Caco-2 (cell line): Measurements from ENCODE around the gene TBC1D8. TPM values are rescaled to one million over a fixed set of nuclear protein-coding genes. Genes with fewer than 3 reads are reported as not detected.
"Not testable (repeated sequence)": the region's sequence is repeated elsewhere in the genome, so short reads cannot be mapped to it uniquely, and the experiment has no call there.

Source experiments
- BruUV-seq: library from RNA; stranded (reverse); fragments of 400-500 nt; replicated peaks from 2 replicates; lab custom pipeline; 2021; lab: Mats Ljungman, UMichigan
- CTCF ChIA-PET: fragments of 300-600 bp; sonication (Branson Sonifier 250); formaldehyde crosslinking; loops from one replicate; lab custom pipeline; 2022; ENCODE audit warnings: antibody characterized with exemption; lab: Charles Lee
- POLR2A ChIA-PET: fragments of 300-600 bp; sonication (Branson Sonifier 250); formaldehyde crosslinking; loops from one replicate; lab custom pipeline; 2022; ENCODE audit warnings: antibody characterized with exemption; lab: Charles Lee
- DNase-seq, 2 experiments: peaks; one replicate each; pipeline versions ENCODE4 v3.0.0 to v3.0.0-alpha.2; 2020 to 2022
- H3K27me3 ChIP-seq: replicated peaks from 2 replicates; pipeline ENCODE4 v1.6.0; 2011; ENCODE audit warnings: low read length; ENCODE audit not compliant: control insufficient read depth, insufficient read depth
- H3K36me3 ChIP-seq: 2 replicates; pipeline ENCODE4 v1.5.1; 2011; ENCODE audit warnings: low read length; ENCODE audit not compliant: control insufficient read depth, insufficient read depth
- H3K4me1 ChIP-seq: fragments of 250-450 bp; sonication (Bioruptor Pico); 2 replicates; pipeline ENCODE4 v1.5.1; 2020; ENCODE audit warnings: mild to moderate bottlenecking
- H3K4me3 ChIP-seq: 2 replicates; pipeline ENCODE4 v1.5.1; 2011; ENCODE audit warnings: low read depth, mild to moderate bottlenecking, control low read depth, low read length
- H3K9me3 ChIP-seq: fragments of 250-450 bp; sonication (Bioruptor Pico); 2 replicates; pipeline ENCODE4 v1.5.1; 2020; ENCODE audit warnings: mild to moderate bottlenecking, moderate library complexity
- H3K27ac Mint-ChIP-seq: one replicate; pipeline ENCODE4 v1.8.0; 2022; ENCODE audit warnings: mixed read lengths; ENCODE audit not compliant: unreplicated experiment
- H3K27me3 Mint-ChIP-seq: one replicate; pipeline ENCODE4 v1.8.0; 2022; ENCODE audit warnings: mixed read lengths; ENCODE audit not compliant: insufficient read depth, unreplicated experiment
- H3K36me3 Mint-ChIP-seq: one replicate; pipeline ENCODE4 v1.8.0; 2022; ENCODE audit warnings: mild to moderate bottlenecking, mixed read lengths; ENCODE audit not compliant: insufficient read depth, unreplicated experiment
- H3K4me1 Mint-ChIP-seq: one replicate; pipeline ENCODE4 v1.8.0; 2022; ENCODE audit warnings: low read depth, mixed read lengths; ENCODE audit not compliant: unreplicated experiment
- H3K4me3 Mint-ChIP-seq: one replicate; pipeline ENCODE4 v1.8.0; 2022; ENCODE audit warnings: mild to moderate bottlenecking, moderate library complexity, mixed read lengths; ENCODE audit not compliant: unreplicated experiment
- H3K9me3 Mint-ChIP-seq: one replicate; pipeline ENCODE4 v1.8.0; 2022; ENCODE audit warnings: mixed read lengths; ENCODE audit not compliant: unreplicated experiment
- intact Hi-C: fragments of 100-400 bp; cut with micrococcal nuclease; formaldehyde crosslinking; loops from one replicate; pipeline ENCODE4 v1.10.0; 2022; ENCODE audit not compliant: unreplicated experiment
- total RNA-seq: library from RNA; stranded (reverse); gene quantifications from 2 replicates; pipeline ENCODE4 v1.2.3, GENCODE V29; 2022
- TF ChIP-seq, protein P1 (sequence below), 2 experiments: fragments of 200-600 bp in 1 of 2; IDR thresholded peaks; 1 replicate in 1 of 2; 2 replicates in 1 of 2; pipeline versions ENCODE4 v1.5.1 to v1.8.0; 2011 to 2022; ENCODE audit warnings: antibody characterized with exemption in 1 of 2, control low read depth in 1 of 2, inconsistent platforms in 1 of 2, low read depth in 1 of 2, low read length in 1 of 2, mild to moderate bottlenecking in 1 of 2, moderate library complexity in 1 of 2; ENCODE audit not compliant: insufficient read depth in 1 of 2, severe bottlenecking in 1 of 2, unreplicated experiment in 1 of 2

Gene TBC1D8
- total RNA-seq, 1 experiment from 2014 or later = 29.5 TPM

DNA sequence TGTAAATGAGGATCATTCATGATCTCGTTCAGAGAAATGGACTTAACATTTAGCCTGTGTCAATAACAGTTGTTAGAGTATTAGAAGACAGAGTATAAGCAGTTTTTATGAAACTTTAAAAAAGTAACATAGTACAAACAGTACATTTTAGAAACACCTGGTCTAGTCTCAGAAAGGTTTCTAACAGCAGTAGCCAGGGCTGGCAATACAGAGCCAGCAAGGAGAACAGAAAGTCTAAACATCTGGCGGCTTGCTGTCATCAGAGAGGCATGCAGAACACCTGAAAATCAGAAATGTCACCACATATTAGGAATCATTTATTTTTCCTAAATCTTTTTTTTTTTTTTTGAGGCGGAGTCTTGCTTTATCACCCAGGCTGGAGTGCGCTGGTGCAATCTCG, 99.0 kb downstream of the TBC1D8 start:
- Mint-ChIP-seq H3K36me3 (peaks cover 43% of the 10 kb centered on the region), H3K4me1 (no peaks in the 10 kb centered on the region), H3K9me3 (no peaks in the 10 kb centered on the region), H3K27ac (no peak overlapping the region), H3K4me3 (no peak overlapping the region), H3K27me3 (no peaks in the 10 kb centered on the region)
- no TSS peak for BruUV-seq
- CTCF ChIA-PET = no interaction called here
- H3K4me3 ChIP-seq = no peak overlapping the region
- H3K4me1 ChIP-seq = no peaks in the 10 kb centered on the region
- H3K27me3 ChIP-seq = no peaks in the 10 kb centered on the region; the same call in 1 of the 2 replicates
- POLR2A ChIA-PET = no interaction called here
- intact Hi-C loops = no loop called here
- TF ChIP-seq, protein P1, sequence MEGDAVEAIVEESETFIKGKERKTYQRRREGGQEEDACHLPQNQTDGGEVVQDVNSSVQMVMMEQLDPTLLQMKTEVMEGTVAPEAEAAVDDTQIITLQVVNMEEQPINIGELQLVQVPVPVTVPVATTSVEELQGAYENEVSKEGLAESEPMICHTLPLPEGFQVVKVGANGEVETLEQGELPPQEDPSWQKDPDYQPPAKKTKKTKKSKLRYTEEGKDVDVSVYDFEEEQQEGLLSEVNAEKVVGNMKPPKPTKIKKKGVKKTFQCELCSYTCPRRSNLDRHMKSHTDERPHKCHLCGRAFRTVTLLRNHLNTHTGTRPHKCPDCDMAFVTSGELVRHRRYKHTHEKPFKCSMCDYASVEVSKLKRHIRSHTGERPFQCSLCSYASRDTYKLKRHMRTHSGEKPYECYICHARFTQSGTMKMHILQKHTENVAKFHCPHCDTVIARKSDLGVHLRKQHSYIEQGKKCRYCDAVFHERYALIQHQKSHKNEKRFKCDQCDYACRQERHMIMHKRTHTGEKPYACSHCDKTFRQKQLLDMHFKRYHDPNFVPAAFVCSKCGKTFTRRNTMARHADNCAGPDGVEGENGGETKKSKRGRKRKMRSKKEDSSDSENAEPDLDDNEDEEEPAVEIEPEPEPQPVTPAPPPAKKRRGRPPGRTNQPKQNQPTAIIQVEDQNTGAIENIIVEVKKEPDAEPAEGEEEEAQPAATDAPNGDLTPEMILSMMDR (IDR thresholded peaks at IDR 0.05; ENCODE audit: insufficient read depth in 1 of 2, low read depth in 1 of 2, low read length in 1 of 2, severe bottlenecking in 1 of 2, unreplicated experiment in 1 of 2) = no peak
- no peaks in the 10 kb centered on the region for H3K9me3 ChIP-seq
- DNase-seq = no peak
- no peaks in the 10 kb centered on the region; the same call in 1 of the 2 replicates for H3K36me3 ChIP-seq

DNA sequence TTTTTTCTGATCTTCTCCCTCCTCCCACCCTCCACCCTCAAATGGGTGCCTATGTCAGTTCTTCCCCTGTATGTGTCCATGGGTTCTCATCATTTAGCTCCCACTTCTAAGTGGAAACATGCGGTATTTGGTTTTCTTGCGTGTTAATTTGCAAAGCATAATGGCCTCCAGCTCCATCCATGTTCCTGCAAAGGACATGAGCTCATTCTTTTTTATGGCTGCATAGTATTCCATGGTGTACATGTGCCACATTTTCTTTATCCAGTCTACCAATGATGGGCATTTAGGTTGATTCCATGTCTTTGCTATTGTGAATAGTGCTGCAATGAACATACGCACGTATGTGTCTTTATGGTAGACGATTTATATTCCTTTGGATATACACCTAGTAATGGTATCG, 100.3 kb downstream of the TBC1D8 start:
- POLR2A ChIA-PET, H3K4me3 Mint-ChIP-seq, H3K4me1 ChIP-seq: not testable (repeated sequence)

DNA sequence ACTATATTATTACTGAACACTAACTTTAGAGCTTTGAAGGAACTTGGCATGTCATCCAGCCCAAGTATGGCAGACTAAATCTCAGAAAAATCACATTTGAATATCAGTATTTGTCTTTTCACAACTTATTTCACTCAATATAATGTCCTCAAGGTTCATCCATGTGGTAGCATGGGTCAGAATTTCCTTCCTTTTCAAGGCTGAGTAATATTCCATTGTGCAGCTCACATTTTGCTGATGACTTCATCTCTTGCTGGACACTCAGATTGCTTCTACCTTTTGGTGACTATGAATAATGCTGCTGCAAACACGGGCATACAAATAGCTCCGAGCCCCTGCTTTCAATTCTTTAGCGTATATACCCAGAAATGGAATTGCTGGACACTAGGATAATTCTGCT, 102.4 kb downstream of the TBC1D8 start:
- Mint-ChIP-seq H3K36me3 (peaks cover 37% of the 10 kb centered on the region), H3K9me3 (no peaks in the 10 kb centered on the region), H3K4me1 (no peaks in the 10 kb centered on the region), H3K27me3 (no peaks in the 10 kb centered on the region), H3K4me3 (no peak overlapping the region), H3K27ac (no peak overlapping the region)
- no peaks in the 10 kb centered on the region; the same call in 1 of the 2 replicates for H3K36me3 ChIP-seq
- TF ChIP-seq, protein P1 (IDR thresholded peaks at IDR 0.05; ENCODE audit: insufficient read depth in 1 of 2, low read depth in 1 of 2, low read length in 1 of 2, severe bottlenecking in 1 of 2, unreplicated experiment in 1 of 2) = no peak
- BruUV-seq = no TSS peak
- intact Hi-C loops = no loop called here
- no peaks in the 10 kb centered on the region for H3K9me3 ChIP-seq
- ChIA-PET CTCF (no interaction called here), POLR2A (no interaction called here)
- no peaks in the 10 kb centered on the region; the same call in 1 of the 2 replicates for H3K27me3 ChIP-seq
- no peak for DNase-seq
- no peak overlapping the region for H3K4me3 ChIP-seq
- no peaks in the 10 kb centered on the region for H3K4me1 ChIP-seq

More for the DNA sequence above, 100.3 kb downstream of the TBC1D8 start:
- H3K4me3 ChIP-seq, H3K36me3 ChIP-seq, H3K27ac Mint-ChIP-seq, CTCF ChIA-PET, H3K4me1 Mint-ChIP-seq, H3K27me3 ChIP-seq, H3K9me3 Mint-ChIP-seq, BruUV-seq, DNase-seq, intact Hi-C loops, H3K27me3 Mint-ChIP-seq, H3K9me3 ChIP-seq: not testable (repeated sequence)
- H3K36me3 Mint-ChIP-seq = peaks cover 43% of the 10 kb centered on the region

DNA sequence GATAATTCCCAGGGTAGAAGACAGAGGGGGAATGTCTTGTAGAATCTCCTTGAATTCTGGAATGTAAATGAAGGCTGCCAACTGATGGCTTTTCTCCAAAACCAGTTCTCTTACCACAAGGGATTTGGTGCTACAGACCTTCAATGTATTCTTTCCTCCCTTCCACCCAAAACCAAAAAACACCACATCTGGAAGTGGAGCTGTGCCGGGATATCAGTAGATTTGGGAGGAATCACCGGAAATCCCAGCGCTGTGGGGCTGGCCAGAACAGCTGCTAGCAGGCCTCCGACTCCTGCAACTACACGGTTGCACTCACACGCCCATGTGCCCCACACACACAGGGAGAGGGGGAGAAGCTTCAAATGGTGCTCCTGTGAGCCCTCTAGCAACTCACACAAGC, 103.4 kb downstream of the TBC1D8 start:
- Histone ChIP-seq H3K36me3 (no peaks in the 10 kb centered on the region; the same call in 1 of the 2 replicates), H3K27me3 (no peaks in the 10 kb centered on the region), H3K4me3 (no peak overlapping the region), H3K4me1 (no peaks in the 10 kb centered on the region), H3K9me3 (no peaks in the 10 kb centered on the region)
- no peaks in the 10 kb centered on the region for H3K4me1 Mint-ChIP-seq
- TF ChIP-seq, protein P1 (IDR thresholded peaks at IDR 0.05; ENCODE audit: insufficient read depth in 1 of 2, low read depth in 1 of 2, low read length in 1 of 2, severe bottlenecking in 1 of 2, unreplicated experiment in 1 of 2) = no peak
- H3K9me3 Mint-ChIP-seq = no peaks in the 10 kb centered on the region
- peaks cover 35% of the 10 kb centered on the region for H3K36me3 Mint-ChIP-seq
- intact Hi-C loops = no loop called here
- H3K27me3 Mint-ChIP-seq = no peaks in the 10 kb centered on the region
- H3K27ac Mint-ChIP-seq = no peak overlapping the region
- no peak overlapping the region for H3K4me3 Mint-ChIP-seq
- CTCF ChIA-PET = no interaction called here
- BruUV-seq = no TSS peak
- POLR2A ChIA-PET = no interaction called here
- no peak for DNase-seq
